ENCODE results near the gene PTPN14. TPM values are rescaled to one million over a fixed set of nuclear protein-coding genes. Genes with fewer than 3 reads are reported as not detected.
"Not testable (repeated sequence)": the region's sequence is repeated elsewhere in the genome, so short reads cannot be mapped to it uniquely, and the experiment has no call there.

PTPN14 gene
- polyA plus RNA-seq, 4 donors, result 34.1 to 39.7 (median 37.5) TPM

DNA sequence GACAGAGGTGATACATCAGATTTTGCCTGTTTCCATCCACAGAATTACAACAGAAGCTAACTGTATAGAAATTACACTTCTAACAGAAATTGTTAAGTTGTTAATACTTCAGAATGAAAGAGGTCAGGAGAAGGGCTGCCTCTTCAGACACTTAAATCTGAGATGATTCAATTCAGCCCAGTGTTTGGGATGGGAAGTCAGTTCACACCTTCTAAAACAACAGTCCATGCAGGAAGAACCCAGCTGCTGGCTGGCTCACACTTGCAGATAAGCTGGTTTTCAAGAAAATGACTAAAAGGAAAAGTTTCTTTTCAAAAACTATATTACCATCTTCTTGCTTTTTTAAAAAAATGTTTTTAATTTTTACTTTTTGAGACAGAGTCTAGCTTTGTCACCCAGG, 138.1 kb downstream of the PTPN14 start:
- DNase-seq (ENCODE audit: low read depth in 4 of 4, low spot score in 3 of 4), result no peak

DNA sequence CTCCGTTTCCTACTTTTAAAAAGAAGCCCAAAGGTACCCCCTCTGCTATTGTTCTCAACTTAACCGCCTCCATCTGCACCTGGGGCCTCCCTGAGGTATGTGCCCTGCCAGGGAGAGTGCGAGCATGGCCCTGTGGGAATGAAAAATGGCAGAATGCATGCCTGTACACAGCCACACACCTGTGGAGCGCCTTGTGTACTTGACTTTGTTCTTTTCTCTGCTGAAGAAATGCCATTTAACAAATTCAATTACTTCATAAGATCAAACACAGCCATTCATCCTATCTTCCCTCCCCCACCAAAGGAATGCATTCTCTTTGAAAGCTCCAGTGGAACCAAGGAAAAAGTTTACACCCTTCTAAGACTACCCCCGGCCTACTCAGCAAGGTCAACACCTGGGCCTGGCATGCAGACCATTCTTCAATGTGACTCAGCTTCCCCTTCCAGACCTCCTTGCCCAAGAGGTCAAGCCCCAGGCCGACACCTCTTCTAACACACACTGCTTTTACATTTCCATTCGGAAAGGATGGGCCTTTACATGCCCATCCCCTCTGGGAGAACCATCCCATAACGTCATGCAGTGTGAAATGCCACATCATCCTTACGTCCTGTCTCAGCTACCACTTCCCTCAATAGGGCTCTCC, 146.7 kb downstream of the PTPN14 start:
- no peak for DNase-seq (ENCODE audit: low read depth in 4 of 4, low spot score in 3 of 4)

GRCh38 chr1:214404154-214404553, 147.2 kb downstream of the PTPN14 start:
- DNase-seq (ENCODE audit: low read depth in 4 of 4, low spot score in 3 of 4), result no peak

DNA sequence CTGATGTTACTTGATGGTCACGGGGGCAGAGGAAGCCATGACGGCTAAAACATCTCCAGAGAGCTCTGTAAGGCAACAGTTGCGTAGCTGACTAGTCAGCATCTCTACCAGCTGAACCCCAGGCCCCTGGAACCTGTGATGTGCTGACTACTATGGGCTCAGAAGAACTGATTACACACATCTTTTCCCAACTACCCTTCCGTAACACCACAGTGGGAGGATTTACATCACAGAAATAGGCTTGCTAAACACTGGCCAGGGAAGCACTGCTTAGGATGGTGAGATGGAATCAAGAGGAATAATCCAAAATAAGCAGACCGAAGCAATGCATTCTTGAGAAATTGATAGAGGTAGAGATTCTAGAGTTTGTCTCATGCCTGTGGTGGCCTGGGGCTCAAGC, 148.0 kb downstream of the PTPN14 start:
- DNase-seq (ENCODE audit: low read depth in 4 of 4, low spot score in 3 of 4), result no peak

- no peak for DNase-seq (ENCODE audit: low read depth in 4 of 4, low spot score in 3 of 4)
These were observed 148.8 kb downstream of the PTPN14 start for GRCh38 chr1:214402613-214403083.

DNA sequence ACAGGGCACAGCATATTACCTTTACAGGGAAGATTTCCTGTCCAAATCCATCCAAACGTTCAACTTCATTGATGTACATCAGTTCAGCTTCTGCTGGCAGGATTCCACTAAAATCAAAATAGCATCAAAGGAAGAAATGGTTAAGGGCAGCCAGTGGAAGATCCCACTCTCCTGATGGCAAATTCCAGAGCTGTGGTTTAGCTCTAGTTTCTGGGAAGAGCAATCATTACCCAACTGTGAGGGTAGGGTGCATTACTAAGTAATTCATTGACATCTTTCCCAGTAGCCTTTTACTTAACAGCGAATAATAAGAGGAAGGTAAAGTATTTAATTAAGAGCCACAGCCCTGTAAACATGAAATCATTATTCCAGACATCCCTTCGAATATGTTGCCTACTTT, 149.7 kb downstream of the PTPN14 start:
- DNase-seq (ENCODE audit: low read depth in 4 of 4, low spot score in 3 of 4), result no peak

GRCh38 chr1:214400131-214400530, 151.3 kb downstream of the PTPN14 start:
- no peak for DNase-seq (ENCODE audit: low read depth in 4 of 4, low spot score in 3 of 4)

- DNase-seq (ENCODE audit: low read depth in 4 of 4, low spot score in 3 of 4), result no peak
These were observed 152.9 kb downstream of the PTPN14 start for GRCh38 chr1:214398490-214398889.

DNA sequence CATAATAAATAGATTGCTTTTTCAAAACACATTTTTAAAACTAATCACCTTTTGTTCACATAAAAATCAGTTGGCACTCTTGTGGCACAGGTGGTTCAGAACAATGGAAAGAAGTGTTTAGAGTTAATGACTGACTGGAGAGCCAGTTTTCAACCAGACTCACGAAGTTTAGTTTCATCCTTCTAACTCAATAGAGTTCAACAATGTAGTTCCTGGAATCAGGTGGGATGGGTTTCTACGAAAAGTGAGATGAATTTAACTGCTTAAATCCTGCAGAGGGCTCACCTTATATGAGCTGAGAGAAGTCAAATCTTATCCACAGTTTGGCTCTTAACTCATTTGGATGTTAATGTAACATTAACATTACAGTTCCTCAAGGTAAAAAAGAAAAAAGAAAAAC, 153.9 kb downstream of the PTPN14 start:
- no peak for DNase-seq (ENCODE audit: low read depth in 4 of 4, low spot score in 3 of 4)

DNA sequence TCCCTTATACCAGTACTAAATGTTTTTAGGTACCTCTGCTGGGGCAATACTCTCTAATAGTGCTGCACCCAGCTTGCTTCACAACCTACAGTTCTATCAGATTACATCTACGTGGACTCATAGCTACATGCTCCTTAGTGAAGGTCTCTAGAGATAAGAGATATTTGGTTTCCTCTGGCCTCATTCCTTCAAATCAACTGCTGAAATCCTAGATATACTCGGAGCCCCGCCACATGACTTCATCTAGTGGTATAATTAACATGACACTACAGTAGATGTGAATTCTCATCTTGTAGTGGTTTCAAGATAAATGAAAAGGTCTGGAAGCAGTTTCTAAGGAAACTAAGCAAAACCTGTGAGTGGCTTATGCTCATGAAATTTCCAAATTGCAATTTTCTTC, 155.1 kb downstream of the PTPN14 start:
- no peak for DNase-seq (ENCODE audit: low read depth in 4 of 4, low spot score in 3 of 4)

- DNase-seq (ENCODE audit: low read depth in 4 of 4, low spot score in 3 of 4), result not testable (repeated sequence)
These were observed 156.8 kb downstream of the PTPN14 start for GRCh38 chr1:214394569-214394968.

GRCh38 chr1:214393086-214393485, 158.3 kb downstream of the PTPN14 start:
- DNase-seq (ENCODE audit: low read depth in 4 of 4, low spot score in 3 of 4), result no peak

DNA sequence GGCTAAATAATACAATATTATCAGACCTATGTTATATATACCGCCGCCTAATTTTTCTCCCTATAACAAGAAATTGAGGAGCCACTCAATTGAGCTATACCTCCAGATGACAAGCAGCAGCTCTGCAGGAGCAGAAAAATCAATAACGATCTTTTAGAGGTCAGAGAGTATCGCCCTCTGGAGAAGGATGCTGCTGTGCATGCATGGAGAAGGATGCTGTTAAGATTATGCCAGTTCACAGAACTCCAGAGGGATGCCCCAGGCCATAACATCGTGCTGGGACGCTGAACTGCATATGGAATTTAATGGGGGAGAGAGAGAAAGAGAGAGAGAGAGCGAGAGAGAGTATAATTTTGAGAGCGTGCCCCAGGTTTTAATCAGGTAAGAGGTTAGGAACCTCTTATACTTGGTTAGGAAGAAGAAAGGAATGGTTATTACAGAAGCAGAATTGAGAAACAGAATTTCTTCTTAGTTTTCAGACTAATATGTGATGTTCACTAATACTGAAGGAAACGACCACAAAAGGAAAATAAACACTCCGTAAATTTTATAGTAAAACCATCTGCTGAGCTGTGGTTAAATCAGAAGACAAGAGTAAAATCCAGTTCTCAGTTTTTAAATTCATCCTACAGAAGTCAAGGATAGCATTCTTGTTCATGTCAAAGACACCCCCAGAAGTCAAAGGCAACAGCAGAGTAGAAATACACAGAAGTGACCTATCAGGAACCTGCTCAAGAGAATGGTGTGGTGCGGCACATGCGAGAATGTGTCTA, 159.3 kb downstream of the PTPN14 start:
- DNase-seq (ENCODE audit: low read depth in 4 of 4, low spot score in 3 of 4), result no peak

- no peak for DNase-seq (ENCODE audit: low read depth in 4 of 4, low spot score in 3 of 4)
These were observed 161.7 kb downstream of the PTPN14 start for GRCh38 chr1:214389734-214390133.

- no peak for DNase-seq (ENCODE audit: low read depth in 4 of 4, low spot score in 3 of 4)
These were observed 164.7 kb downstream of the PTPN14 start for GRCh38 chr1:214386747-214387146.

GRCh38 chr1:214386333-214386732, 165.1 kb downstream of the PTPN14 start:
- DNase-seq (ENCODE audit: low read depth in 4 of 4, low spot score in 3 of 4), result no peak

GRCh38 chr1:214385428-214385827, 166.0 kb downstream of the PTPN14 start:
- no peak for DNase-seq (ENCODE audit: low read depth in 4 of 4, low spot score in 3 of 4)

GRCh38 chr1:214384373-214385079, 166.9 kb downstream of the PTPN14 start:
- DNase-seq (ENCODE audit: low read depth in 4 of 4, low spot score in 3 of 4), result no peak

- no peak for DNase-seq (ENCODE audit: low read depth in 4 of 4, low spot score in 3 of 4)
These were observed 167.7 kb downstream of the PTPN14 start for GRCh38 chr1:214383381-214384372.

DNA sequence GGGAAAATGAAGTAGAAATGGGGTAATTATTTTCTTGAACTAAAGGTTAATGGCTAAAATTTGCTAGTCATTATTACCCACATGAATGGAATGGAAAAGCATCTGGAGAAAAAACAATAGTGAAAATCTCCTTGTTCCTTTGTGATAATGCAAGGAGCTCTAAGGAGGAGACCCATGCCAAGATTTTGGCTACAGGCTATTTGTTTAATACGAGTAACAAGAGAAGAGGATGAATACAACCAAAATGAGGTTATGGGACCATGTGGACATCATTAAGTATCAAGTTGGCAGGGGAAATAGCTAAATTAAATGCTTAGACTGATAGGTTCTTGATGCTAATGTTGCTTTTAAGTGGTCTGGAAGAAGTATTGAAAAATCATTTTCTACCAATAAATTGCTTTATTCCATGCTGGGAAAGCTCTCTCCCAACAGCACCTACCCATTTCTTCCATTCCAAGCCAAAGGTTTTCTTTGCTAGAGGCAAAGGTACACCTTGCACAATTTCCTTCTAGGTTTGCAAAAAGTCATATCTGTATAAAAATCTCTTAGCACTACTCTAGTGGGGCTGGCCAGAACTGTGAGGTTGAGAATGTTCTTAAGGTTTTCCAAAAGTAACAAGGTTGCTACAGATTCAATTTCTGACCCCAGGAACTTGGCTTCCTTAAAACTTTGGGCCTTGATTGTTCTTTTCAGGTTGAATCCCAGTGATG, 170.3 kb downstream of the PTPN14 start:
- no peak for DNase-seq (ENCODE audit: low read depth in 4 of 4, low spot score in 3 of 4)
